Activated gamma-delta T cell treated with anti-CD3 and anti-CD28 coated beads, Interleukin-2, amount 50 U/mL, for 16 hours (primary cell): ENCODE results near the gene DTX2.
A peak's percentile ranks its signal among the peaks of the same experiment; 100 is the strongest.
"Not testable (repeated sequence)": the region's sequence is repeated elsewhere in the genome, so short reads cannot be mapped to it uniquely, and the experiment has no call there.

ENCODE experiments used
- DNase-seq: peaks from one replicate; pipeline ENCODE4 v3.0.0-alpha.2; 2020; ENCODE audit warnings: low read depth

Gene DTX2

GRCh38 chr7:76443846-76444245 lies 17.7 kb upstream of the DTX2 start:
- not testable (repeated sequence) for DNase-seq

GRCh38 chr7:76445577-76446008 lies 15.9 kb upstream of the DTX2 start:
- not testable (repeated sequence) for DNase-seq

- not testable (repeated sequence) for DNase-seq
Observed at GRCh38 chr7:76457017-76457416, 4.5 kb upstream of the DTX2 start.

- DNase-seq, result not testable (repeated sequence)
Observed at GRCh38 chr7:76458504-76458903, 3.0 kb upstream of the DTX2 start.

- not testable (repeated sequence) for DNase-seq
Observed at GRCh38 chr7:76460767-76461166, 742 bp upstream of the DTX2 start.

GRCh38 chr7:76462271-76462882 lies 868 bp downstream of the DTX2 start:
- not testable (repeated sequence) for DNase-seq

GRCh38 chr7:76464959-76465358 lies 3.5 kb downstream of the DTX2 start:
- DNase-seq, result not testable (repeated sequence)

- DNase-seq, result not testable (repeated sequence)
Observed at GRCh38 chr7:76465950-76466349, 4.4 kb downstream of the DTX2 start.

GRCh38 chr7:76467743-76468404 lies 6.4 kb downstream of the DTX2 start:
- not testable (repeated sequence) for DNase-seq

- DNase-seq, result not testable (repeated sequence)
Observed at GRCh38 chr7:76471556-76472221, 10.2 kb downstream of the DTX2 start.

GRCh38 chr7:76473097-76473496 lies 11.6 kb downstream of the DTX2 start:
- DNase-seq, result not testable (repeated sequence)

- not testable (repeated sequence) for DNase-seq
Observed at GRCh38 chr7:76476280-76476679, 14.8 kb downstream of the DTX2 start.

GRCh38 chr7:76476742-76477474 lies 15.4 kb downstream of the DTX2 start:
- not testable (repeated sequence) for DNase-seq

- DNase-seq, result not testable (repeated sequence)
Observed at GRCh38 chr7:76479628-76480027, 18.1 kb downstream of the DTX2 start.

- not testable (repeated sequence) for DNase-seq
Observed at GRCh38 chr7:76480403-76481253, 19.1 kb downstream of the DTX2 start.

- DNase-seq, result not testable (repeated sequence)
Observed at GRCh38 chr7:76482660-76483059, 21.2 kb downstream of the DTX2 start.

- not testable (repeated sequence) for DNase-seq
Observed at GRCh38 chr7:76483081-76483480, 21.6 kb downstream of the DTX2 start.

GRCh38 chr7:76484456-76484855 lies 22.9 kb downstream of the DTX2 start:
- not testable (repeated sequence) for DNase-seq

GRCh38 chr7:76485822-76486610 lies 24.5 kb downstream of the DTX2 start:
- not testable (repeated sequence) for DNase-seq

- DNase-seq, result peak; percentile 14
Observed at GRCh38 chr7:76486618-76487017, 25.1 kb downstream of the DTX2 start.
